CD4-positive, CD25-positive, alpha-beta regulatory T cell (primary cell): ENCODE measurements around the gene CACNA1G. TPM values are rescaled to one million over a fixed set of nuclear protein-coding genes. Genes with fewer than 3 reads are reported as not detected.

ENCODE experiments used
- ATAC-seq, 2 donors: fragments of 150-1000 bp; cut with Tn5 transposase; one replicate each; pipeline ENCODE4 v1.10.0; 2021; ENCODE audit warnings: low read depth in 2 of 2, moderate number of reproducible peaks in 2 of 2, moderate library complexity in 1 of 2
- DNase-seq, 3 donors: peaks; one replicate each; pipeline versions ENCODE4 v3.0.0 to v3.0.0-alpha.2; 2012 to 2022; ENCODE audit warnings: mixed read lengths in 1 of 3
- H3K27ac ChIP-seq: one replicate; pipeline ENCODE4 v1.7.0; 2013; ENCODE audit warnings: mild to moderate bottlenecking, low read length; ENCODE audit not compliant: insufficient read depth, poor library complexity, severe bottlenecking
- H3K27me3 ChIP-seq: one replicate; pipeline ENCODE4 v1.7.0; 2013; ENCODE audit warnings: low read length; ENCODE audit not compliant: control insufficient read depth, insufficient read depth
- H3K36me3 ChIP-seq: one replicate; pipeline ENCODE4 v1.7.0; 2013; ENCODE audit warnings: mild to moderate bottlenecking, low read length, moderate library complexity; ENCODE audit not compliant: control insufficient read depth, insufficient read depth
- H3K4me1 ChIP-seq: 2 replicates; pipeline ENCODE4 v1.7.0; 2013; ENCODE audit warnings: mild to moderate bottlenecking, low read length; ENCODE audit not compliant: insufficient read depth, control insufficient read depth, poor library complexity, severe bottlenecking
- H3K4me3 ChIP-seq: one replicate; pipeline ENCODE4 v1.7.0; 2013; ENCODE audit warnings: low read depth, mild to moderate bottlenecking, low read length, moderate library complexity
- H3K9me3 ChIP-seq, 2 experiments: 1 replicate in 1 of 2; 2 replicates in 1 of 2; pipeline ENCODE4 v1.7.0; 2013; ENCODE audit warnings: low read length in 2 of 2, mild to moderate bottlenecking in 1 of 2, moderate library complexity in 1 of 2; ENCODE audit not compliant: control insufficient read depth in 2 of 2
- H3K27ac Mint-ChIP-seq, 3 donors: one replicate each; pipeline ENCODE4 v1.8.0; 2020 to 2022; ENCODE audit warnings: mild to moderate bottlenecking in 3 of 3, mixed read lengths in 3 of 3, moderate library complexity in 2 of 3
- H3K27me3 Mint-ChIP-seq: one replicate; pipeline ENCODE4 v1.8.0; 2022; ENCODE audit warnings: mild to moderate bottlenecking, mixed read lengths
- H3K36me3 Mint-ChIP-seq: one replicate; pipeline ENCODE4 v1.8.0; 2020; ENCODE audit warnings: mixed read lengths
- H3K4me1 Mint-ChIP-seq, 4 donors: one replicate each; pipeline ENCODE4 v1.8.0; 2020 to 2022; ENCODE audit warnings: mixed read lengths in 4 of 4, mild to moderate bottlenecking in 1 of 4
- H3K4me3 Mint-ChIP-seq, 4 donors: one replicate each; pipeline ENCODE4 v1.8.0; 2020 to 2022; ENCODE audit warnings: mild to moderate bottlenecking in 4 of 4, mixed read lengths in 4 of 4, moderate library complexity in 3 of 4
- H3K9me3 Mint-ChIP-seq, 7 donors: one replicate each; pipeline ENCODE4 v1.8.0; 2020 to 2022; ENCODE audit warnings: mixed read lengths in 7 of 7, mild to moderate bottlenecking in 3 of 7, moderate library complexity in 2 of 7
- polyA plus RNA-seq, 4 donors: library from polyadenylated mRNA; unstranded; fragments of 300-500 nt; fragmentation: Illumina TruSeq; gene quantifications; one replicate each; pipeline ENCODE4 v1.2.3, GENCODE V29; 2021
- total RNA-seq: library from RNA; stranded (reverse); gene quantifications from one replicate; pipeline ENCODE4 v1.2.3, GENCODE V29; 2022

The CACNA1G gene
- total and polyA plus RNA-seq, 5 donors from 2014 or later = 0.05 TPM; not detected in 4

DNA sequence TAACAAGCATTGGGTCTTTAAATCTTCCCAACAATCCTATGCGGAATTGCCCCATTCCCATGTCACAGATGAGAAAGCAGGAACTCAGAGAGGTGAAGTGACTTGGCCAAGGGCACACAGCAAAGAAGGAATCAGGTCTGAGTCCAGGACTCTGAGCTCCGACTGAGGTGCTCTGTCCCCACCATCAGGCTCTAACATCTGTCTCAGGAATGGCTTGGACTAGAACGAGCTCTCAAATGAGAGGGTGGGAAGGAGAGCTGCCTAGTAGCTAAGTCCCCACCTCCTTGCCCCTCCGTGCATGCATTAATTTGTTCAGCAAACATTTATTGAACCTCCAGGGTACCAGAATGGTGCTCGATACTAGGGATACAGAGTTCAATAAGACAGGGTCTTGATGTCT, 100.8 kb downstream of the CACNA1G start:
- no peak for DNase-seq
- Mint-ChIP-seq H3K27ac (peak overlapping the region in 2 of 3 donors; percentile 56 to 75), H3K36me3 (no peaks in the 10 kb centered on the region), H3K27me3 (no peaks in the 10 kb centered on the region), H3K4me3 (no peak overlapping the region), H3K9me3 (no peaks in the 10 kb centered on the region), H3K4me1 (peaks cover 0 to 10% (median 9%) of the 10 kb centered on the region in 4 donors)
- Histone ChIP-seq H3K4me1 (no peaks in the 10 kb centered on the region), H3K27me3 (no peaks in the 10 kb centered on the region), H3K9me3 (no peaks in the 10 kb centered on the region), H3K36me3 (no peaks in the 10 kb centered on the region), H3K27ac (no peak overlapping the region), H3K4me3 (no peak overlapping the region)
- ATAC-seq = no peak

DNA sequence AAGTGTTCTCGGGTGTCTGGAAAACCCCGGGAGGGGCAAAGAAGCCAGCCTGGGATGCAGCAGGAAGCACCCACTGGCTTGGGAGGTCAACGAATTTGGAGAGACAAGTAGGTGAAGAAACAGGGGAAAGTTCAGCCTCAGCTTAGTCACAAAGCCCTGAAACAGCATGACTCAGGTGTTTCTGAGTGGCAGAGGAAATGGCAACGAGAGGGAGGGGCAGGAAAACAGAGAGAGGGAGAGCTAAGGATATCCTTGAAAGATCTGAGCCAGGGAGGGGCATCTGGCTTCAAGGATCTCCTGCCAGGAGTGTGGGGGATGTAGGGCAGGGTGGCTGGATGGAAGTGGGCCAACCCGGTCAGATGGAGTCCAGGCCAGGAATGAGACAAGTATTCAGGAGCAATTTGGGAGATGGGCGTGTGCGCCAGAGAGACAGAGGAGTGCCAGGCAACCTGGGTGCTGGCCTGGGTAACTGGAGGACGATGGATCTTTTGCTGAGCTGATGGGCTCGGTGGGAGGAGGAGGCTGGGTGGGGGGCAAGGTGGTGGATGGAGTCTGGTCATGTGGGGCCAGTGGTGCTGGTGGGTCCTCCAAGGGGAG, 101.4 kb downstream of the CACNA1G start:
- Mint-ChIP-seq H3K27me3 (no peaks in the 10 kb centered on the region), H3K4me1 (peaks cover 0 to 10% (median 9%) of the 10 kb centered on the region in 4 donors), H3K9me3 (no peaks in the 10 kb centered on the region), H3K4me3 (no peak overlapping the region), H3K27ac (peak overlapping the region in 1 of 3 donors; percentile 5), H3K36me3 (no peaks in the 10 kb centered on the region)
- Histone ChIP-seq H3K4me3 (no peak overlapping the region), H3K9me3 (no peaks in the 10 kb centered on the region), H3K4me1 (no peaks in the 10 kb centered on the region), H3K27me3 (no peaks in the 10 kb centered on the region), H3K27ac (no peak overlapping the region), H3K36me3 (no peaks in the 10 kb centered on the region)
- ATAC-seq = peak in 1 of 2 donors; percentile 26
- peak in 1 of 3 donors; percentile 89 for DNase-seq

DNA sequence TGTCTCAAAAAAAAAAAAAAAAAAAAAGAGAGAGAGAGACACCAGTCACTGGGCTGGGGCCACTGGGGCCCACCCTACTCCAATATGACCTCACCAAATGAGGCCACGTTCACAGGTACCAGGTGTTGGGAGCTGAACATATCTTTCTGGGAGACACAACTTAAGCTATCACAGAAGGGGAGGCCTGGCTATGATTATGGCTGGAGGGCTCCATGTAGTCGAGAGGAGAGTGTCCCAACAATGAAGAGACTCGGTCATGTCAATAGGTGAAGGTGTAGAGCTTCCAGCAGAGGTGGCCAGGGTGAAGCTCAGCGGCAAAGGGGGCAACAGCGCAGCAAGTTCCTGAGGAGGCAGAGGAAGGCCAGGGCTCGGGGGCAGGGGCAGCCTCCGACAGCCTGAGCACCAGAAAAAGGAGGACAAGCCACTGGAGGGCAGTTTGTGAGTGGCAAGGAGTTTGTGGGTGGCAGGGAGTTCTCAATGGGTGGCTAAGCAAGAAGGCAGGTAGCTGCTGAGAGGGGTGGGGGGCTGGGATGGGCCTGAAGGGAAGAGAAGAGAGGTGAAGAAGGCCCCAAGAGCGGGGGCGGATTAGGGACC, 102.2 kb downstream of the CACNA1G start:
- H3K27ac ChIP-seq = no peak overlapping the region
- H3K4me3 ChIP-seq = no peak overlapping the region
- Mint-ChIP-seq H3K4me3 (no peak overlapping the region), H3K27me3 (no peaks in the 10 kb centered on the region), H3K27ac (peak overlapping the region in 2 of 3 donors; percentile 57 to 58), H3K9me3 (peaks cover 0 to 2% (median 0%) of the 10 kb centered on the region in 7 donors), H3K36me3 (no peaks in the 10 kb centered on the region), H3K4me1 (peaks cover 0 to 10% (median 9%) of the 10 kb centered on the region in 4 donors)
- ATAC-seq = no peak
- no peaks in the 10 kb centered on the region for H3K36me3 ChIP-seq
- H3K27me3 ChIP-seq = no peaks in the 10 kb centered on the region
- no peak for DNase-seq
- no peaks in the 10 kb centered on the region for H3K4me1 ChIP-seq
- no peaks in the 10 kb centered on the region for H3K9me3 ChIP-seq

DNA sequence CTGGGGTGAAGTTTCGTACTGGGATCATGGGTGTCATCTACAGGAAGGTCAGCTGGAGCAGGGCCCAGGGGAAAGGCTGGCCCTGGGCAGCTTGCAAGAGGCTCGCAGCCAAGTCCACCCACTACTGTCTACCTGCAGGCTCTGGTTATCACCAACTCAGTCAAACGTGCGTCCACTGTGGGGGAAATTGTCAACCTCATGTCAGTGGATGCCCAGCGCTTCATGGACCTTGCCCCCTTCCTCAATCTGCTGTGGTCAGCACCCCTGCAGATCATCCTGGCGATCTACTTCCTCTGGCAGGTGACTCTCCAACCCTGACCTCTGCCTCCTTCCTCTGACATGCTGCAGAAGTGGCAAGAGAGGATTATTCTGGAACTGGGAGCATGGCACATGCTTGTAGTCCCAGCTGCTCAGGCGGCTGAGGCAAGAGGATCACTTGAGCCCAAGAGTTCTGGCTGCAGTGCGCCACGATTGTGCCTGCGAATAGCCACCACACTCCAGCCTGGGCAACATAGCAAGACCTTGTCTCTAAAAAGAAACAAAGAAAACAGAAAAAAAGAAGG, 103.4 kb downstream of the CACNA1G start:
- ATAC-seq (no peak), DNase-seq (no peak)
- no peaks in the 10 kb centered on the region for H3K27me3 ChIP-seq
- no peak overlapping the region for H3K27ac ChIP-seq
- H3K36me3 ChIP-seq = no peaks in the 10 kb centered on the region
- no peaks in the 10 kb centered on the region for H3K36me3 Mint-ChIP-seq
- no peaks in the 10 kb centered on the region for H3K4me1 ChIP-seq
- peaks cover 0 to 10% (median 9%) of the 10 kb centered on the region in 4 donors for H3K4me1 Mint-ChIP-seq
- H3K4me3 ChIP-seq = no peak overlapping the region
- peaks cover 0 to 2% (median 0%) of the 10 kb centered on the region in 7 donors for H3K9me3 Mint-ChIP-seq
- H3K27ac Mint-ChIP-seq = no peak overlapping the region
- H3K27me3 Mint-ChIP-seq = no peaks in the 10 kb centered on the region
- H3K9me3 ChIP-seq = no peaks in the 10 kb centered on the region
- H3K4me3 Mint-ChIP-seq = no peak overlapping the region

DNA sequence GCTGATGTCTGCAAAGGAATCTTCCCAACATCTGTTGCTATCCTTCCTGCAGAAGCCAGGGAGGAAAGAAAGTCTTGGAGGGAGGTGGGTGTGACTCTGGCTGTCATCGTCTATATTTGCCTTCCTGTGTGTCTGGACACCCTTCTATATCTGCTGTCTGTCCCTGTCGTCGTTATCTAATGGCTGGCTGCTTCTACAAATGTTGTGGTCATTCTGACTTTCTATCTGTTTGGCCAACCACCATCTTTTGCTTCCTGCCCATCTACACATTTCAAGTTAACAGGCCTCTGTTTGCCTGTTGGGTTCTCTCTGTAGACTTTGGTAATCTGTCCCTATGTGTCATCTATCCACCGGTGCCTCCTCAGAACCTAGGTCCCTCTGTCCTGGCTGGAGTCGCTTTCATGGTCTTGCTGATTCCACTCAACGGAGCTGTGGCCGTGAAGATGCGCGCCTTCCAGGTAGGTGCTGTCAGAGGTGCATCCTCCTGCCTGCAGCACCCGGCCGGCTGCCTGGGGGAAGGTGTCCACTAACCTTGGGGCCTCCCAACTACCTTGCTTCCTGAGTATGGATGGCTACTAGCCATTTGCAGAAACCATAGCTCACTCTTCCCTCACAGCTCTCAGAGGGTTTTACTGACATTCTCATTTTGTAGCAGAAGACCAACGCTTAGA, 104.4 kb downstream of the CACNA1G start:
- Mint-ChIP-seq H3K27me3 (no peaks in the 10 kb centered on the region), H3K4me1 (peaks cover 0 to 10% (median 9%) of the 10 kb centered on the region in 4 donors), H3K27ac (peak overlapping the region in 1 of 3 donors; percentile 21), H3K9me3 (peaks cover 0 to 2% (median 0%) of the 10 kb centered on the region in 7 donors), H3K36me3 (no peaks in the 10 kb centered on the region), H3K4me3 (no peak overlapping the region)
- Histone ChIP-seq H3K4me1 (no peaks in the 10 kb centered on the region), H3K27ac (no peak overlapping the region), H3K9me3 (no peaks in the 10 kb centered on the region), H3K27me3 (no peaks in the 10 kb centered on the region), H3K4me3 (no peak overlapping the region), H3K36me3 (no peaks in the 10 kb centered on the region)
- DNase-seq = no peak
- ATAC-seq = no peak

DNA sequence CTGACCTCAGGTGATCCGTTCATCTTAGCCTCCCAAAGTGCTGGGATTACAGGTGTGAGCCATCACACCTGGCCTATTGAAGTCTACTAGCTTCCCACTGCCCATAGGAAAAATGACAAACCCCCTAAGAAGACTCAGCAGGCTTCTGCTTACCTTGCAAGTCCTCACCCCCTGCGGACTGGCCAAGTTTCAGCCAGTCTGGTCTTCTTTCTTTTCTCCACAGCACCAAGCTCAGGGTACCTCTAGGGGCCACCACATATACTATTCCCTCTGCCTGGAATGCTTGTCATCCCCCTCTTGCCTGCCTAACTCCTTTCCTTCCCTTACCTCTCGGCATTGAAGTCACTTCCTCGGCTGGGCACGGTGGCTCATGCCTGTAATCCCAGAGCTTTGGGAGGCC, 105.3 kb downstream of the CACNA1G start:
- Mint-ChIP-seq H3K27me3 (no peaks in the 10 kb centered on the region), H3K9me3 (peaks cover 0 to 2% (median 0%) of the 10 kb centered on the region in 7 donors), H3K27ac (no peak overlapping the region), H3K4me1 (peaks cover 0 to 10% (median 9%) of the 10 kb centered on the region in 4 donors), H3K4me3 (no peak overlapping the region), H3K36me3 (no peaks in the 10 kb centered on the region)
- no peaks in the 10 kb centered on the region for H3K9me3 ChIP-seq
- H3K4me1 ChIP-seq = no peaks in the 10 kb centered on the region
- H3K36me3 ChIP-seq = no peaks in the 10 kb centered on the region
- no peaks in the 10 kb centered on the region for H3K27me3 ChIP-seq
- no peak overlapping the region for H3K4me3 ChIP-seq
- no peak for DNase-seq
- ATAC-seq = no peak
- H3K27ac ChIP-seq = no peak overlapping the region

DNA sequence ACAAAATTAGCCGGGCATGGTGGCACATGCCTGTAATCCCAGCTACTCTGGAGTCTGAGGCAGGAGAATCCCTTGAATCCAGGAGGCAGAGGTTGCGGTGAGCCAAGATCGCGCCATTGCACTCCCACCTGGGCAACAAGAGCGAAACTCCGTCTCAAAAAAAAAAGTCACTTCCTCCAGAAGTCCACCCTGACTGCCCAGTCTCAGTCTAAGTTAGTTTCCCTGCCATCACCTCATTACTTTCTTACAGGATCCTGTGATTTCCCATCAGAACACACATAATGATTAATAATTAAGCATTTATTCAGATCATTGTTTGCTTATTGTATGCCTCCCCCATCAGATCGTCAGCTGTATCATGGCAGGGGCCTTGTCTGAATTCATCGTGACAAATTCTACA, 105.8 kb downstream of the CACNA1G start:
- no peak overlapping the region for H3K27ac ChIP-seq
- no peak for DNase-seq
- Mint-ChIP-seq H3K36me3 (no peaks in the 10 kb centered on the region), H3K4me3 (no peak overlapping the region), H3K9me3 (peaks cover 0 to 2% (median 0%) of the 10 kb centered on the region in 7 donors), H3K27ac (no peak overlapping the region), H3K27me3 (no peaks in the 10 kb centered on the region), H3K4me1 (peaks cover 0 to 10% (median 7%) of the 10 kb centered on the region in 4 donors)
- no peaks in the 10 kb centered on the region for H3K27me3 ChIP-seq
- H3K4me3 ChIP-seq = no peak overlapping the region
- no peaks in the 10 kb centered on the region for H3K4me1 ChIP-seq
- H3K36me3 ChIP-seq = no peaks in the 10 kb centered on the region
- no peaks in the 10 kb centered on the region for H3K9me3 ChIP-seq
- ATAC-seq = no peak
